ENCODE measurements around the gene FIBP.

Gene FIBP

DNA sequence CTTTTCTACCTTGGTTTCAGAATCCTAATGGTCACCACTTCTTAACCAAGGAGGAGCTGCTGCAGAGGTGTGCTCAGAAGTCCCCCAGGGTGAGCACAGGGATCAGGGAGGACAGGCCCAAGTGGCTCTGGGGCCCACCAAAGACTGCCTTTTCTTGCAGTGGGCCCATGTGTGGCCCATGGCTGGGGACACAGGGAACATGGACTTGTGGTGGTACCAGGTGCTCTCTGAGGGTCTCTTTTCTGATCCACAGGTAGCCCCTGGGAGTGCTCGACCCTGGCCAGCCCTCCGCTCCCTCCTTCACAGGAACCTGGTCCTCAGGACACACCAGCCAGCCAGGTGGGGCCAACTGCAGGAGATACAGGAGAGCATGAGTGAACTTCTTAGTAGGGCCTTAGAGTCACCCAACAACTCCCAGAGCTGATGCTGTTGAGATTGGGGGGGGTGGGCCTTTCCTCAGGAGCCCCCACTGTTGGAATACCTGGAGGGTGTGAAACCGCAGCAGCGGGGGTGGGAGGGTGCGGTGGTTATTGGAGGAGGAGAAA, 26.0 kb downstream of the FIBP start:
- TF ChIP-seq, protein P1, sequence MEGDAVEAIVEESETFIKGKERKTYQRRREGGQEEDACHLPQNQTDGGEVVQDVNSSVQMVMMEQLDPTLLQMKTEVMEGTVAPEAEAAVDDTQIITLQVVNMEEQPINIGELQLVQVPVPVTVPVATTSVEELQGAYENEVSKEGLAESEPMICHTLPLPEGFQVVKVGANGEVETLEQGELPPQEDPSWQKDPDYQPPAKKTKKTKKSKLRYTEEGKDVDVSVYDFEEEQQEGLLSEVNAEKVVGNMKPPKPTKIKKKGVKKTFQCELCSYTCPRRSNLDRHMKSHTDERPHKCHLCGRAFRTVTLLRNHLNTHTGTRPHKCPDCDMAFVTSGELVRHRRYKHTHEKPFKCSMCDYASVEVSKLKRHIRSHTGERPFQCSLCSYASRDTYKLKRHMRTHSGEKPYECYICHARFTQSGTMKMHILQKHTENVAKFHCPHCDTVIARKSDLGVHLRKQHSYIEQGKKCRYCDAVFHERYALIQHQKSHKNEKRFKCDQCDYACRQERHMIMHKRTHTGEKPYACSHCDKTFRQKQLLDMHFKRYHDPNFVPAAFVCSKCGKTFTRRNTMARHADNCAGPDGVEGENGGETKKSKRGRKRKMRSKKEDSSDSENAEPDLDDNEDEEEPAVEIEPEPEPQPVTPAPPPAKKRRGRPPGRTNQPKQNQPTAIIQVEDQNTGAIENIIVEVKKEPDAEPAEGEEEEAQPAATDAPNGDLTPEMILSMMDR (IDR thresholded peaks at IDR 0.05; ENCODE audit: low read depth, low read length) = no peak
- no peak for DNase-seq (ENCODE audit: low read depth in 2 of 2)
- peak overlapping the region in 1 of 2 donors; percentile 1 for H3K4me3 ChIP-seq (replicated peaks in 1 of 2; ENCODE audit: low read depth in 2 of 2, low read length in 2 of 2)

DNA sequence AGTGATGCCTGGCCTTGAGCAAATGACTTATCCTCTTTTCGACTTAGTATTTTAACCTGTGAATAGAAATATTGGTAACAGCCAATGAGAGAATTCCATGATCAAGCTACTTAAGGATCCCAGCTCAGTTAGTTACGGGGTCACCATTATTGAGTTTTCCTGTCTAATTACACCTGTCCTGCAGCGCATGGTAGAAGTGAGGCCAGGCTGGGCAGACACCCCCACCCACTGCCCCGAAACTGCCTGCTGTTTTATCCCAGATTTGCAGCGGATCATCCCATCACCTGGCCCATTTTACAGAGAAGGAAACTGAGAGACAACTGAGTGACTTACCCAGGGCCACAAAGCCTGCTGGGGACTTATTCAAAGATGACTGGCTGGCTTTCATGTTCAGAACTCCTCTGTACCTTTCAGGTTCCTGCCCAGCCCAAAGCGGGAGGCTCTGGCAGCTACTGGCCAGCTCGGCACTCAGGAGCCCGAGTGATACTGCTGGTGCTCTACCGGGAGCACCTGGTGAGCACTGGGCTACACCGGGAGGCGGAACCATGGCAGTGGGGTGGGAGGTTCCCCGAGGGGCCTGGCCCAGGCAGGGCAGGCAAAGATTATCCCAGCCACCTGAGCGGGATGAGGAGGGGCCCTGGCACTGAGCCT, 26.6 kb downstream of the FIBP start:
- no peak for DNase-seq (ENCODE audit: low read depth in 2 of 2)
- H3K4me3 ChIP-seq (replicated peaks in 1 of 2; ENCODE audit: low read depth in 2 of 2, low read length in 2 of 2) = peak overlapping the region; percentile 74 to 95
- TF ChIP-seq, protein P1 (IDR thresholded peaks at IDR 0.05; ENCODE audit: low read depth, low read length) = no peak

DNA sequence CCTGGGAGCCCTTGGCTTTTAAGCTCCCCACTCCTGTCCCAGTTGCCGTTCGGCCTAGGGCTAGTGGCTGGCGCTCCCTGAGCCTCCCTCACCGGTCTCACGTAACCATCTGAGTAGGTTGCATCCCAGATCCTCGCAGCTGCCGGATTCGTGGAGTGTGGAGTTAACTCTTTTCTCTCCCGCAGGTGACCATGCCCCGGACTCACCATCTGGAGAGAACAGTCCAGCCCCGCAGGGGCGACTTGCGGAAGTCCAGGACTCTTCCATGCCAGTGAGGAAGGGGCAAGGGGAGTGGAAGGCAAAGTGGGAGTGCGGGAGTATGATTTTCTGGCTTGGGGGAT, 27.1 kb downstream of the FIBP start:
- peak overlapping the region; percentile 74 to 95 for H3K4me3 ChIP-seq (replicated peaks in 1 of 2; ENCODE audit: low read depth in 2 of 2, low read length in 2 of 2)
- TF ChIP-seq, protein P1 (IDR thresholded peaks at IDR 0.05; ENCODE audit: low read depth, low read length) = no peak
- no peak for DNase-seq (ENCODE audit: low read depth in 2 of 2)

DNA sequence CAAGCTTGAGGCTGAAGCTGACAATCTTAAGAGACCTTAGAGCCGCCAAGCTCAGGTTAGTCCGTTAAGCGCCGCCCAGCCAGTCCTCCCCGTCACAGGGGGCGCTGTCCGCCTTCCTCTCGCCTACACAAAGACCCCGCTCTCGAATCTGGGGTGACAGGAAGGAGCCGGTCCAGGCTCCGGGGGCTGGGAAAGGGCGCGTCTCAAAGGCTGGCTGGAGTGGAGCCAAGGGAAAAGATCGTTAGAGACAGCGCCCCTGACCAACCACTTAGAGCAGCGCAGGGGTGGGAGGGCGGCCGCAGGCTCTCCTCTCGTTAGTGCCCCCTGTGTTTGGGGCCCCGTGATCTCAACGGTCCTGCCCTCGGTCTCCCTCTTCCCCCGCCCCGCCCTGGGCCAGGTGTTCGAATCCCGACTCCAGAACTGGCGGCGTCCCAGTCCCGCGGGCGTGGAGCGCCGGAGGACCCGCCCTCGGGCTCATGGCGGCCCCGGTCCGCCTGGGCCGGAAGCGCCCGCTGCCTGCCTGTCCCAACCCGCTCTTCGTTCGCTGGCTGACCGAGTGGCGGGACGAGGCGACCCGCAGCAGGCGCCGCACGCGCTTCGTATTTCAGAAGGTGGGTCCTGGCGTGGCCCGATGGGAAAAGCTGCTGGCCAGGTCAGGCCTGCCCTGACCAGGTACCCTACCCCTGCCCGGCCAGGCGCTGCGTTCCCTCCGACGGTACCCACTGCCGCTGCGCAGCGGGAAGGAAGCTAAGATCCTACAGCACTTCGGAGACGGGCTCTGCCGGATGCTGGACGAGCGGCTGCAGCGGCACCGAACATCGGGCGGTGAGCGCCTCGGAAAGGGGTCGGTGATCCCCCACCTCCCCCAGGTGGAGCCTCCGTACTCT, 27.8 kb downstream of the FIBP start, which contains the start of gene MUS81:
Gene MUS81 (plus strand): TSS at position 156 of the 887 bp plus-strand sequence. CDS start 321 bp downstream, at position 477.
- peak within 1 kb of the TSS; percentile 74 to 95 for H3K4me3 ChIP-seq (replicated peaks in 1 of 2; ENCODE audit: low read depth in 2 of 2, low read length in 2 of 2)
- TF ChIP-seq, protein P1 (IDR thresholded peaks at IDR 0.05; ENCODE audit: low read depth, low read length) = peak; percentile 82
- peak; percentile 99 for DNase-seq (ENCODE audit: low read depth in 2 of 2)

DNA sequence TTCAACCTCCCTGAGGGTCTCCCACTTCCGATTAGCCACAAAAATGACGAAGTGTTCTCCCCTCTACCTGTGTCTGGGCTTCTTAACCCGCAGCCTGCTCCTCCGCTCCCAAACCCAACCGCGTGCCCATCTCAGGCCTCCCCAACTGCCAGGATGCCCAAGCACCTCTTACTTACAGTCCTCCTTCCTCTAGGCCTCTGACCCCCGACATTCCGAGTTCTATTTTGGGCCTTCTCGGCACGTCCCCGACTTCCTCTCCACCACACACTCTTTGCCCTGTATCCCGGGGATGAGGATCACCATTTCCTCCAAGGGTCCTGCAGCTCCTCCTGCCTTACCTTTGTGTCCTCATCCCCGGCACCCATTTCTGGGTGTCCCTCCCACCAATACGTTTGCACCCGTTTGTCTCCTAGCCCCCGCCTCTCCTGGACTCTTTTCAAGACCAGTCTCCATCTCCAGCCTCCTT, 28.4 kb downstream of the FIBP start:
- H3K4me3 ChIP-seq (replicated peaks in 1 of 2; ENCODE audit: low read depth in 2 of 2, low read length in 2 of 2) = peak overlapping the region; percentile 74 to 95
- DNase-seq (ENCODE audit: low read depth in 2 of 2) = no peak
- TF ChIP-seq, protein P1 (IDR thresholded peaks at IDR 0.05; ENCODE audit: low read depth, low read length) = no peak

DNA sequence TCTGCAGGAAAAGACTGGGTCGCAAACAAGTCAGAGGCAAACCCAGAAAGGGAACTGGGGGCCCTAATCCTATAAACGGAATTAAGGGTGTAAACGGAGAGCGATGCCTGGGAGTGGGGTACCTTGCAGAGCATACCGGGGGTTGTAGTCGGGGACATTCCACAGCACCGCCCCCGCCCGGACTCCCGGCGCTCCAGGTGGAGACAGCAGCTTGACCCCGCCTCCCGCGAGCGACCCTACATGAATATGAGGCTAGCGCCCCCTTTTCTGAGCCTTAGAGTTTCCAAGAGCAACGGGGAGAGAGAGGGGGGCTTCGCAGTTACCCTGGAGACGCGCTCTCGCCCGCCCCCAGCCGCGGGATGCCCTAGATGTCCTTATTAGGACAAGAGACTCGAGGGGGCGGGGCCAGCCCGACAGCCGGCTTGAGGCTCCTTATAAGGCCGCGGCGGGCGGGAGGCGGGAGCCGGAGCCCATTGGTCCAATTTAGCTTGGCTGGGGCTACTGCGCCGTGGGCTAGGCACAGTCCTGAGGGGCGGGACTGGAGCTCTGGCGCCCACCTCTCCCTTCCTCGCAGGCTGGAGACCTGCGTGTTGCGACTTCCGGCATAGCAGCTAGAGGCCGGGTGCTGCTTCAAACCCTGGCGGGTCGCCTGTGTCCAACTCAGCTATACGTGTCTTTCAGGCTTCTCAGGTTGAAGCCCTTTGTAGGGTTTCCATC, 29.0 kb downstream of the FIBP start:
- TF ChIP-seq, protein P1 (IDR thresholded peaks at IDR 0.05; ENCODE audit: low read depth, low read length) = peak; percentile 13
- peak; percentile 99 for DNase-seq (ENCODE audit: low read depth in 2 of 2)
- H3K4me3 ChIP-seq (replicated peaks in 1 of 2; ENCODE audit: low read depth in 2 of 2, low read length in 2 of 2) = peak overlapping the region; percentile 74 to 95
